GM11168 (cell line): ENCODE data around the gene COPZ2.
"Not testable (repeated sequence)": the region's sequence is repeated elsewhere in the genome, so short reads cannot be mapped to it uniquely, and the experiment has no call there.

Experiments
- in situ Hi-C: fragments of 300-500 bp; cut with MboI; formaldehyde crosslinking; loops from one replicate; pipeline ENCODE4 v1.12.0; 2022; ENCODE audit warnings: low sequenced_read_pairs; ENCODE audit not compliant: unreplicated experiment

COPZ2 gene

DNA sequence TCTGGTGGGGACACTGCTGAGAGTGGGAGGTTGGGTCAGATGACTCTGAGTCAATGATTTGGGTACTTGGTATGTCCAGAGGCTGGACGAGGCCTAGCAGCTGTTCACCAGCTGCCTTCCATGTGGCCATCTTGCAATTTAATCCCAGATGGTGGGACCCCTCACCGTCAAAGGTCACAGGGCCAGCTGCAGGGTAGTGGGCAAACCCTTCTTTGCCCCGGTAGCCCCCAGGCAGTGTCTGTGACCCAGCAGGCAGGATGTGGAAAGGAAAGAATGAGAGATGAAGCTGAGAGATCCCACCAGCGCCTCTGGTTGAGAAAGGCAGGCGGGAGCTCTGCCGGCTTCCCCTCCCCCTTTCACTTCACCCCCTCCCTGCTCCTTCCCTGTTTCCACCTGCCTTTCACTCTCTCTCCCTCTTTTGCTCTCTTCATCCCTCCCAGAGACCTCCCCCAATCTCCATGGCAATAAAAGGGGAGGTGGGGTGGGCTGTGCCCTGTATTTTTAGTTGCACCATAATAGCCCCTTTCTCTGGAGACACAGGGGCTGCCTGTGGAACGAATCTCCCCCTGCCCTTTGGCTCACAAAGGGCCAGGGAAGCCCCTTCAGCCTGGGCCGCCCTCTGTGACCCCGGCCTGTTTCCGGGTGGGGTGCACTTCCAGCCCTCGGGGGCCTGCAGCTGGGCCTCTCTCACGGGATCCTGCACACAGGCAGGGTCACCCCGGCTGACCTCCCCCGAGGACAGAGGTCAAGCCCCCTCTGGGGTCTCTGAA lies 46.5 kb downstream of the COPZ2 start:
- in situ Hi-C loops: no loop called here

DNA sequence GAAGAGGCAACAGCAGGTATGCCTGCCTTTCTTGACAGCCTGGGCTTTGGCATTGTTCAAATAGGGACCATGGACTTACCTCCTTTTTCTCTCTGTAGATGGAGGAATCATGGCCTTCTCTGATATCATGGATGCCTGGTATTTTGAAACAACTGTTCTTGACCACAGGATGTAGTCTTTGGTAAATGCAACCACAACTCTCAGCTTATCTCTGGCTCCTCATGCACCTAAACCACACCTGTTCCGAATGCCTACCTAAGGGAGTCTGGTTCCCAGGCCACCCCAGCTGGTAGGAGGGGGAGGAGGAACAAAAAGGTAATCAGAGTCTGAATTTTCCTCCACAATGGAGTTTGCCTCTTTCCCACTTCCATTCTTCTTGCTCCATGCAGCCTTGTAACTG lies 47.9 kb downstream of the COPZ2 start:
- in situ Hi-C loops: no loop called here

DNA sequence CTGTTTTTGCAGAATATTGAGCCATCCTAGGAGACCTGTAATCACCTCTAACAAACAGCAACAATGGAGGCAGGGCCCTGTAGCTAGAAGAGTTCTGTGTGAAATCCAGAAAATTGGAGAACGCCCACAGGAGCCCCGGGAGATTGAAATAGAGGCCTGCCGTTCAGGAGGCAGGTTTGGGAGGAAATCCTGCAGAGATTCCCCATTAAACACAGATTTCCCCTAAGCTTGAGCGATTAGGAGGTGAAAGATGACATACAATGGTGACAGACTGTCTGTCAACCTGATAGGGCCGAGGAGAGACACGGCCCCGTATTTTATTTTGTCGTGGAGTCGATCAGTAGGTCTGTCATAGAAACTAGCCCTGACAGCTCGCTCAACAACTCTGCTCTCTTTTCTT lies 48.4 kb downstream of the COPZ2 start:
- in situ Hi-C loops: no loop called here

DNA sequence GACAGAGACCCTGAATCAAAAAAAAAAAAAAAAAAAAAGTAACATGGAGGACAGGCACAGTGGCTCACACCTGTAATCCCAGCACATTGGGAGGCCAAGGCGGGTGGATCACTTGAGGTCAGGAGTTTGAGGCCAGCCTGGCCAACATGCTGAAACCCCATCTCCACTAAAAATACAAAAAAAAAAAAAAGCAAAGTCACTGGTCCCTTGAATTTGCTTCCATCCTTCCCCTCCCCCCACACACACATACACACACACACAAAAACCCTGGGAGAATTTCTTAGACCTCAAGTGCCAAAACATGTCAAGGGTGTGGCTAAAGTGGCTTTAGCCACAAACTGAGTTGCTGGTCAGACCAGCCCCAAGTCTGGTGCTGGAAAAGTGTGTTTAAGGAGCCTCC lies 49.2 kb downstream of the COPZ2 start:
- in situ Hi-C loops: not testable (repeated sequence)

DNA sequence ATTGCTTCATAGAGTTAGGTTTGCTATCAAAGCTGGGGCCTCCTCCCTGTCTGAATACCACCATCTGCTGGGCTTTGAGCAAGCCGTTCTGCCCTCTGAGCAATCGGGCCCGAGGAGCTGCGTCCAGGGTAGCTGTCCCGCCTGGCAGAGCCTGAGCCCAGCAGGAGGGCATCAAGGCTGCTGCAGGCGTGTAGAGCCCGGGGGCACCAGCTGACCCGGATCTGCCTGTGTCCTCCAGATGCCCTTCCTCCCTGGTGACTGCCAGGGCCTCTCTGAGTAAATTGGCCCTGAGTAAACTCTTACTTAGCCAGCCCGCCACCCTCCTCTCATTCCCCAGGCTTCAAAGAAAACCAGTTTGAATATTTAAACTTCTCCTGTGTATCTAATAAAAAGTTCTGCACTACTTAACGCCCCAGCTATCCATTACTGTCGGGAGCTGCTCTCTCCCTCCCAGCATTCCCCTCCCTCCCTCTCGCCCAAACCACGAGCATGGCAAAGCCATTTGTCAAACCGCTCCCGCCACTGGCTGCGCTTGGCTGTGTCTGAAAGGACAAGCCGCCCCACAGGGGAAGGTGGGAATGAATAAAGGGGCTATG lies 50.3 kb downstream of the COPZ2 start:
- in situ Hi-C loops: no loop called here

DNA sequence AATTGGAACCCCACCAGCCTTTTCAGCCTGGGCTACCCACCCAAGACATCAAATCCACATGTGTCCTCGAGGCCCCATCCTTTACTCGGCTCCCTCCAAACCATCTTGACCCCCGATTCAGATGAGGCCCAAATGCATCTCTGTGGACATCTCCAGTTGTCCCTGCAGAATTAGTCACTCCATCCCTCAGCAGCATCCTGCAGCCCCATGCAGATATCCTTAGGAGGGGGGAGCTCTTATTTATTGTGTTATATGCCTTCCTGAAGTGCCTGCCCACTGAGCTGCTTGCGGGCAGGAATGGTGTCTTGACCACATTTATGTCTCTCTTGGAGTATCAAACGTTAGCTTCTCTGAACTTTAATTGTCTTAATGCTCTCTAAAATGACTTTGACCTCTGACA lies 51.1 kb downstream of the COPZ2 start:
- in situ Hi-C loops: no loop called here

DNA sequence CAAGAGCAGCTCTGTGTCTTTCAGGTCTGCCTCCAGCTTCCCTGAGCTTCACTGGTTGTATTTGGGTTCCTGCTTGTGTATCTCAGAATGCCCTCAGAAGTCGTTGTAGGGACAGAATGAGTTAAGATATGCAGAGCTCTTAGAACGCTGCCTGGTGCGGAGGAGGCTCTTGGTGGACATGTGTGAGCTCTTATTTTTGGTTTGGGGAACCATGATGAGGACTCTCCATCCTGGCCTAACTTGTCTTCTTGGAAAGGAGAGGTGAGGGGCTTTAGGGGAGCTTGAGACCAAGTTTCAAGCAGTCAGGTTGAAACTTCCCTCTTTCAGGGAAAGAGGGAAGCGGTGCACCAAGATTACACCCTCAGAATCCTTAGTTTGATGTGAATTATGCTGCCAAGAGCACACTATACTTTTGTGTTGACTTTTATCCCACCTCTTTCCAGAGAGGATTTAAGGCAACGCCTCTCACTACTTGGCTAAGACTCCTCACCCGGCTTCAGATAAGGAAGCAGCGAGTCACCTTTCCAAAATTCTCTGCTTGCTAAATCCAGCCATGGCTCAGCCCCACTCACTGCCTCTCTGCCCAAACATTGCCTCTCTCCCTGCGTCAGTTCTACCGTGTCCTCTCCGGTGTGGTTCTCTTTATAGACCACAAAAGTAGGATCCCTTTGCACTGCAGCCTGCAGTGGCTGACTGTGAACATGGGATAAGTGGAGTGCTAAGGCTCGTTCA lies 53.9 kb downstream of the COPZ2 start:
- in situ Hi-C loops: no loop called here

DNA sequence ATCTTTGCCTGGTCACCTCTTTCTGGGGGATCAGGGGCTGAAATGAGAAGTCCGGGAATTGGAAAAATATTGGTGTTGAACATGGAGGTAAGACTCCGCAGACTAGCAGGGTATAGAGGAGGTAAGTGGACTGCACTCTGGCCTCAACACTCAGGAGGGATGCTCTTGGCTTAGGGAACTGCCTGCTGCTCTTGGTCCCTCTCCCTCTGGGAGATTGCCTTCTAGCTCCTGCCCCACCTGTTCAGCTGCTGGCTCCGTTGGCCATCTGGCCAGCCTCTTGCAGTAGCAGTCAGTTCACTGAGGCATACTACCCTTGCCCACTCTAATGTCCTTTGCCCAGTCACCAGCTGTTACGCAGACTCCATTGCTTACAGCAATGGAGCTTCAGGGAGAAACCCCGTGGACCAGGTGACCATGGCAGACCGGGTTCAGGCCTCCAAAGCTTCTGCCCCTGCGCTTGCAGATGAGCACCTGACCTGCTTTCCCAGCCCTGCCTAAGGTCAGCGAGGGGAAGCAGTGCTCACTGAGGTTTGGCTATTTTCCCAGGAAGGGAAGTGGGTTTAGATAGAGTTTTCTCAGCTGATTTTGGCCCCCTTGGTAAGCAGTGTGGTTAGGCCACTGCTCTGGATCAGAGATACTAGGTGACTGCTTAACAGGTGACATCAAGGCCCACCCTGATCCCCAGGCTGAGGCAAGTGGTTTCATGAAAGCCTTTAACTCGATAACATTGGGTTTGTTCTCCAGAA lies 54.8 kb downstream of the COPZ2 start:
- in situ Hi-C loops: no loop called here

DNA sequence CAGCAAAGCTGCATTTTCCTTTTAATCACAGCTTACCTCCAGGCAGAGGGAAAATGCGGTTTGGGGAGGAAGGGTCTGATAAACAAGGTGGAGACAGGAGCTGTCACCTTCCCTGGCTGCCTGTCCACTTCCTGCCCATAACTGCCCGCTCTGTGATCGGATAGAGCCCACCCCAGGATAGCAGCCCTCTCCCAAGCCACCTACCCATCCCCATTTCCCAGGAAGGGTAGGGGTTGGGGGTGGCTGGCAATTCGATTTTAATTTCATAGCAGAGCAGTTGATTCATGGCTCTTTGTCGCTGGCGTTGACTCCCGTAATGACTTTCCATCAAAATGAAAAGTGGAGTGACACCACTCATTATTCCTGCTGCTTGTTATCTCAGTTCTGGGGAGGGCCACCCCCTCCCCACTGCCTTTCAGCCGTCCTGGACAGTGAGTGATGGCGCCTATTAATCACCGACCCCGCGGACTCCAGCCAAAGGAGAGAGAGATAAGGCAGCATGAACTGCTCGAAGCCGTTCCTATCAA lies 55.4 kb downstream of the COPZ2 start:
- in situ Hi-C loops: no loop called here

DNA sequence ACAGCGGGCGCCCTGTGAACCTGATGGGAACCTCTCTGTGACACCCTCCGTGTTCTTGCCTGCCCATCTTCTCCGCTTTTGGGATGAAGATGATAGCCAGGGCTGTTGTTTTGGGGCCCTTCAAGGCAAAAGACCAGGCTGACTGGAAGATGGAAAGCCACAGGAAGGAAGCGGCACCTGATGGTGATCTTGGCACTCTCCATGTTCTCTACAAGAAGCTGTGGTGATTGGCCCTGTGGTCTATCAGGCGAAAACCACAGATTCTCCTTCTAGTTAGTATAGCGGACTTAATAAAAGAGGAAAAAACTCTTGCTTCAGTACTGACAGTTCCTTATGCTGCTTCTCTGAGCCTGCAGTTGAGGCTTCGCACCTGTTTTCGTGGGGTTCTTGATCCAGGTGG lies 56.1 kb downstream of the COPZ2 start:
- in situ Hi-C loops: no loop called here

DNA sequence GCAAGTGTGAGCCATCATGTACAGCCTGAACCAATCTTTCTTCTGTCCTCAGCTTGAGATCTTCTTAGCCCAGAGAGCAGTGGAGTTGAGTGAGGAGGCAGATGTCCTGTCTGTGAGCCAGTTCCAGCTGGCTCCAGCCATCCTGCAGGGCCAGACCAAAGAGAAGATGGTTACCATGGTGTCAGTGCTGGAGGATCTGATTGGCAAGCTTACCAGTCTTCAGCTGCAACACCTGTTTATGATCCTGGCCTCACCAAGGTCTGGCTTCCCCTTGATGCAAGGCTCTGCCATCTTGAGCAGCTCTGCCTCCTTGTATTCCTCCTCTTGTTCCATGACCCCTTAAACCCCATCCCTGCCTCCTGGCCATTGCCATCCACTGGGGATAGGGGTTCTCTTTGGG lies 57.1 kb downstream of the COPZ2 start:
- in situ Hi-C loops: no loop called here

DNA sequence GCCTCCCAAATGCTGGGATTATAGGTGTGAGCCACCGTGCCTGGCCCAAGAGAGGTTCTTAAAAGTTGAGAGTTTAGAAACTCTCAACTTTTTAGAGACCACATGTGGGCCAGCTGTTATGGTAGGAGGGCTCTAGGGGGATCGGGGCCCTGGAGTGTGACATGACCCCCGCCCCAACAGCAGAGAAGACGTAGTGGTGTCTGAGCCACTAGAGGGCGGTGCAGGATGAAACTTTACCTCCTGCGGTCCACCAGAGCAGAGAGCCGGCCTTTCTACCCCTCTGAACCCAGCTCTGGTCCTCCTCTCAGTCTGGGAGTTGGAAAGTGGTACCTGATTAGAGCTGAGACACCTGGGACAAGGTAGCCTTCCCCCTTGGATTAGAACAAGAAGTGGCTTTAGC lies 59.3 kb downstream of the COPZ2 start:
- in situ Hi-C loops: loop anchor here (5.0 kb wide), 1 partner anchor 34 kb away; no protein-coding TSS in a partner anchor
